Measurements from ENCODE around the gene MCTP1.
"Not testable (repeated sequence)": the region's sequence is repeated elsewhere in the genome, so short reads cannot be mapped to it uniquely, and the experiment has no call there.

Gene MCTP1

GRCh38 chr5:95178046-95178651 is 106.7 kb downstream of the MCTP1 start:
- no peak for DNase-seq (ENCODE audit: low spot score)

- no peak for DNase-seq (ENCODE audit: low spot score)
Measured at GRCh38 chr5:95177456-95177855, 107.4 kb downstream of the MCTP1 start.

- no peak for DNase-seq (ENCODE audit: low spot score)
Measured at GRCh38 chr5:95175106-95175505, 109.8 kb downstream of the MCTP1 start.

- DNase-seq (ENCODE audit: low spot score), result no peak
Measured at GRCh38 chr5:95172659-95173058, 112.2 kb downstream of the MCTP1 start.

- DNase-seq (ENCODE audit: low spot score), result no peak
Measured at GRCh38 chr5:95164861-95165260, 120.0 kb downstream of the MCTP1 start.

DNA sequence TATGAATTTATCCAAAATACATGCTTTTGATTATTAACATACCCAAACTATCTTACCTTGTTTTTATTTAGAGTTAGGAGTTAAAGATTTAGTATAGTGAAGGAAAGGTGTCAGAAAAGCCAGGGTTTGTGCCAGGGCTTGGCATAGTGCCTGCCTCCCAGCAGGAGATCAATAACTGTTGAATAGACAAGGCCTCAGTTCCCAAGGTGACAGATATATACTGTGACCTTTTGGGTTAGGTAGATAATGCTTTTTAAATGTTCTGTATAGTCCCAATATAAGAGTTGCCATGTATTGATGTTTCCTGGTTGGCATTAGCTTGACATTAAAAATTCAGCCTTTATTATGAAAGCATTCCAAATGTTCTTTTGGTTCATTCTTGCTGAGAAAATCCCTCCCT is 121.8 kb downstream of the MCTP1 start:
- DNase-seq (ENCODE audit: low spot score), result no peak

DNA sequence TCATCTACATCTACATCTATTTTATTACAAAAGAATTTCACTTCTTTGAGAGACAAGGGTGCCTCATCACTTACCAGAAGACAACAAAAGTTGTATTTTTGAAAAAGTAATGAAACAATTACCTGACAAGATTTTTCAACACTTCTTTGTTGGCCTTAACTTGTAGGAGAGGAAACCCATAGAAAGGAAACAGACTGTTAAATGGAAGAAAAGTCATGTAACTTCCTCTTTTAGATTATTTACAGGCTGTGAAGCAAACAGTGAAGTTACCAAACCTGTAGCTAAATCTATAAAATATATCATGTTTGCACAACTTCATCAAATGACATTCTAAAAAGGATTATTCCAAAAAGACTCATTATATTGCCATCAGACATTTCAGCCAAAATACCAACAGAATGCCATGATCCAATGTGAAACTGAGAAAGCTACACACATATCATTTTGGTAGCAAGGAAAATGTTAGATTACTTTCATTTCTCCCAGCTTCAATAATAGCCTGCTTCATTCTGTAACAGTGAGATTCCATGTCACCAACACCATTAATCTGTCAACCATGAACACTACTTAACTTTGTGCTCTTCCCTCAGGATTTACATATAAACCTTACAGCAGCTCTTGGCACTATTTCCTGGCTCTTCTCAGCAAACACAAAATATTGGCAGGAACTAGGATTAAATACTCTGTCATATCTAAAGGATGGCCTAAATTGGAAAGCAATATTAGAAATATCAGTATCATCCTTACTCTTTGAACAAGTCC is 122.5 kb downstream of the MCTP1 start:
- no peak for DNase-seq (ENCODE audit: low spot score)

GRCh38 chr5:95159603-95160002 is 125.3 kb downstream of the MCTP1 start:
- DNase-seq (ENCODE audit: low spot score), result no peak

DNA sequence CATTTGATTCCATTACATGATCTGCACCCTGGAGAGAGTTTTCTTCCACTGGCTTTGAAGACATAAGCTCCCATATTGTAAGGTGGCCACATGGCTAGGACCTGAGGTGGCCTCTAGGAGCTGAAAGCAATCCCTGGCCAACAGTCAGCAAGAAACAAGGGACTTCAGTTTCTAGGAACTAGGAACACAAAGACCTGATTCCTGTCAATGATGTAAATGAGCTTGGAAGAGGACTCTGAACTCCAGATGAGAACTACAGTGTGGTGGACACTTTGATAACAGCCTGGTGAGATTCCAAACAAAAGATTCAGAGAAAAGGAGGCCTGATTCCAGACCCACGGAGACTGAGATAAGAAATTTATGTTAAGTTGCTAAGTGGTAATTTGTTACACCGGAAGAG is 129.0 kb downstream of the MCTP1 start:
- DNase-seq (ENCODE audit: low spot score), result no peak

DNA sequence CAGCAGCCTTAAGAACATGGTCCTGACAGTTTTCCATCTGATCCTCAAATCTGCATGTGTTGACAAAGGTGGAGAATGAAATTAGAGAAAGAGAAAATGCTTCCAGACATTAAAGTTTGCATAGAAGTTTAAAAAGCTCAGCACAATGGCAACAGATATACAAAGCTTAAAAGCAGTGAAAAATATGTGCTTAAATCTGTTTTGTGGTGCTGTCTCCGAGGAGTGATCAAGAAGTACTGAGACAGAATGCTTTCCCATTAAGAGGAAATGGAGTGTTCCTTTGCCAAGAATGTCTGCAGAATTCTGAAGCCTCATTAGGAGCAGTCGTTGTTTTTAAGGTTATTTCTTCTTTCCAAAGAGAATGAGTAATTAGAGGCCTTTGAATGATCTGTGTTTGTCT is 131.4 kb downstream of the MCTP1 start:
- DNase-seq (ENCODE audit: low spot score), result no peak

DNA sequence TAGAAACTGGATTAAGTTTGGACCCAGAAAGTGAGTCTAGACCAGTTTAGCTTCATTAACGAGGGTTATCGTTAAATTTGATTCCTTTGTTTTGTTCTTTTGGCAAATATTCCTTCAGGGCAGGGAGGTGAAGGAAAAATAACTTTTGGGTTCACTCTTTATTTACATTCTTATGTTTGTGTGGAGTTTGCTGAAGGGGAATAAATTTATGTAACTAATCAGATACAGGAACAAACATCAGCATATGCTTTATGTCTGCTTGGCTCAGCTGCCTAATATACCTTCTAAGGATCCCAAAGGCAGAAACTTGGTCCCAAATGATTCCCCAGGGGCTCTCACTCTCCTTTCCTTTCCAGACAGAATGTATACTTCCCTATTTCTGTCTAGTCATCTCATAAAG is 132.4 kb downstream of the MCTP1 start:
- no peak for DNase-seq (ENCODE audit: low spot score)

GRCh38 chr5:95152131-95152530 is 132.8 kb downstream of the MCTP1 start:
- no peak for DNase-seq (ENCODE audit: low spot score)

GRCh38 chr5:95151694-95152093 is 133.2 kb downstream of the MCTP1 start:
- no peak for DNase-seq (ENCODE audit: low spot score)

- DNase-seq (ENCODE audit: low spot score), result no peak
Measured at GRCh38 chr5:95149387-95149786, 135.5 kb downstream of the MCTP1 start.

DNA sequence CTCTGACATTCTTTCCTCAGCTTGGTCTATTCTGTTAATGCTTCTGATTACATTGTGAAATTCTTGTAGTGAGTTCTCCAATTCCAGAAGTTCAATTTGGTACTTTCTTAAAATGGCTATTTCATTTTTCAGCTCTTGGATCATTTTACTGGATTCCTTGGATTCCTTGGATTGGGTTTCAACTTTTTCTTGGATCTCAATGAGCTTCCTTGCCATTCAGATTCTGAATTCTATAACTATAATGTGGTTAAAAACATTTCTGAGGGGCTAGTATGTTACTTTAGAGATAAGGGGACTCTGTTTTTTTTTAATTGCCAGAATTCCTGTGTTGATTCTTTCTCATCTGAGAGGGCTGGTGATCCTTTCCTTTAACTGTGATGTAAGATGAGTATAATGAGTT is 136.4 kb downstream of the MCTP1 start:
- no peak for DNase-seq (ENCODE audit: low spot score)

DNA sequence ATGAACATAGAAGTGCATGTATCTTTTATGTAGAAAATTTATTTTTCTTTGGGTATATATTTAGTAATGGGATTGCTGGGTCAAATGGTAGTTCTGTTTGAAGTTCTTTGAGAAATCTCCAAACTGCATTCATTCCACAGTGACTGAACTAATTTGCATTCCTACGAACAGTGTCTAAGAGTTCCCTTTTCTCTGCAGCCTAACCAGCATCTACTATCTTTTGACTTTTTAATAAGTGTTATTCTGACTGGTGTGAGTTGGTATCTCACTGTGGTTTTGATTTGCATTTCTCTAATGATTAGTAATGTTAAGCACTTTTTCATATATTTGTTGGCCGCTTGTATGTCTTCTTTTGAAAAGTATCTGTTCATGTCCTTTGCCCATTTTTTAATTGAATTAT is 141.0 kb downstream of the MCTP1 start:
- DNase-seq (ENCODE audit: low spot score), result not testable (repeated sequence)

GRCh38 chr5:95142145-95142544 is 142.7 kb downstream of the MCTP1 start:
- DNase-seq (ENCODE audit: low spot score), result no peak

DNA sequence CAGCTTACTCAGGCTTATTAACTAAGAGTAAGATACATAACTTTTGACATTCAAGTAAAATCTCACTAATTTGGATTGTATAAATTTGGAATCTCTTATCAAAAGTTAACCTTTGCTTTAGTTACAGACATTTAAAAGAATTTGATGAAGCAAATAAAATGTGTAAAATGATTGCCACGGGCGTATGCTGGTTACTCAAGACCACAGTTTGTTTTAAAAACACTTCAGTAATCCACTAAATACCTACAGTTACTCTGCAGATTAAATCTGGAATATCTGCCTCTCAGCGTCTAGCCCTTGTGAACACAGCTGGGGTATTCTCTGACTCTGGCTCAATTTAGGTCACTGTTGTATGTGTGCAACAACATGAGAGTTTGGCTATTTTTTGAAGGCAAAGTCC is 143.8 kb downstream of the MCTP1 start:
- no peak for DNase-seq (ENCODE audit: low spot score)

DNA sequence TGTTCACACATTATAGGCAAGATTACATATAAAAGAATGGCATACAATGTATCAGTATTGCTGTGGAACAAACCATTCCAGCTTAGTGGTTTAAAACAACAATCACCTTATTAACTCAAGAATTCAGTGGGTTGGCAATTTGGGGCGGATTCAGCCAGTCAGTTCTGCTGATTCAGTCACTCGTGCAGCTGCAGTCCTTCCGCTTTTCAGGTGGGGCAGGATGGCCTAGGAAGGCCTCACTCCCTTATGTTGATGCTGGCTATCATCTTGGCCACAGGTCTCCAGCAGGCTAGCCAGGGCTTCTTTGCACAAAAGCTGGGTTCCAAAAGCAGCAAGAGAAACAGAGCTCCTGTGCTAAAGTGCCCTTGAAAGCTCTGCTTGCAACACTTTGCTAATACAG is 150.6 kb downstream of the MCTP1 start:
- DNase-seq (ENCODE audit: low spot score), result no peak

GRCh38 chr5:95132096-95132495 is 152.8 kb downstream of the MCTP1 start:
- no peak for DNase-seq (ENCODE audit: low spot score)

DNA sequence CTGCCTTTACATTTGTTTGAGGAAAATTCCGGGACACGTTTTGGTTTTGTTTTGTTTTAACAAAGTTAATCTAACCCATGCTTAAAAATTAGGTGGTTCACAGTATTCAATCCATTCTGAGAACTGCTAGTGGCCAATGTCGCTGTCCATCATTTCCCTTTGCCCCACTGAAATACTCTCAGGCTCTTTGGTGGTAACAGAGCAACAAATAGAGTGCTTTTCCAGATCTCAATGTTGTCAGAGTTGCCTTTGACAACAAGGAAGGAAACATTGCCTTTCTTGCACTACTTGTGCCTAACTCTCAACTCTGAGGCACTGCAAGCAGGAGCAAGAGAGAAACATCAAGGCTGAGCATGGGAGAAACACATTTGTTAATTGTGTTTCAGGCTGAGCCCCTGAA is 154.0 kb downstream of the MCTP1 start:
- DNase-seq (ENCODE audit: low spot score), result no peak

DNA sequence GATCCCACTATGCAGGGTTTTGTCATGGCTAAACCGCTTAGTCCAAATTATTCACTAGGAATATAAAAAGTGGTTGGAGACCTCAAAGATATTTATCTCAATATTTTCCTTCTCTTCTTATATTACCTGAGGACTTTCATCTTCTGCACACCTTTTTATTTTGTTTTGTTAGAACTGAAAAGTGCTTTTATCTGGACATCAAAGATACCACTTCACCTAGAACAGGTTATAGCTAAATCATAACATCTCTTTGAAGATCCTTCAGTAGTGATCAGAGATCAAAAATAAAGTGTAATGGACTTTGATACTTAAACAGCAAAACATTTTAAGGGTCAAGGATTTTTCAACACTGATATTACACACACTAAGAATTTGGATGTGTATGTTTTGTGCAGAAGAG is 160.2 kb downstream of the MCTP1 start:
- DNase-seq (ENCODE audit: low spot score), result no peak

- DNase-seq (ENCODE audit: low spot score), result no peak
Measured at GRCh38 chr5:95124101-95124500, 160.8 kb downstream of the MCTP1 start.

- no peak for DNase-seq (ENCODE audit: low spot score)
Measured at GRCh38 chr5:95114902-95115301, 170.0 kb downstream of the MCTP1 start.

All from hematopoietic multipotent progenitor cell treated with erythropoietin and hydrocortisone succinate and interleukin-3 and kit ligand, for 17 days (in vitro differentiated cells).